Neural cell (in vitro differentiated cells): Measurements from ENCODE around the gene PNPLA7.
"Not testable (repeated sequence)": the region's sequence is repeated elsewhere in the genome, so short reads cannot be mapped to it uniquely, and the experiment has no call there.

Experiments
- CTCF ChIP-seq: fragments of 450-650 bp; IDR thresholded peaks from 2 replicates; pipeline ENCODE4 v1.5.1; 2014; ENCODE audit warnings: antibody characterized with exemption, mild to moderate bottlenecking, moderate library complexity; ENCODE audit not compliant: poor library complexity, severe bottlenecking
- EP300 ChIP-seq: fragments of 450-650 bp; conservative IDR thresholded peaks from 2 replicates; pipeline ENCODE4 v1.6.1; 2014; ENCODE audit warnings: antibody characterized with exemption, mild to moderate bottlenecking, moderate library complexity; ENCODE audit not compliant: poor library complexity, severe bottlenecking
- EZH2 ChIP-seq: fragments of 200-600, 300-800 bp; shearing (Covaris generic), sonication (generic); IDR thresholded peaks from 2 replicates; pipeline ENCODE4 v1.6.1; 2014; ENCODE audit warnings: antibody characterized with exemption, low read length, borderline replicate concordance, mild to moderate bottlenecking; ENCODE audit not compliant: insufficient read depth, poor library complexity, severe bottlenecking
- MXI1 ChIP-seq: fragments of 450-650 bp; conservative IDR thresholded peaks from 2 replicates; pipeline ENCODE4 v1.6.1; 2014; ENCODE audit warnings: antibody characterized with exemption, mild to moderate bottlenecking; ENCODE audit not compliant: poor library complexity, severe bottlenecking
- POLR2AphosphoS5 ChIP-seq: IDR thresholded peaks from 2 replicates; pipeline ENCODE4 v1.6.1; 2012
- REST ChIP-seq: IDR thresholded peaks from 2 replicates; pipeline ENCODE4 v1.6.1; 2012; ENCODE audit warnings: borderline replicate concordance
- TAF1 ChIP-seq: IDR thresholded peaks from 2 replicates; pipeline ENCODE4 v1.6.1; 2012; ENCODE audit warnings: low read depth

GRCh38 chr9:137513136-137513535 is 37.1 kb downstream of the PNPLA7 start:
- TF ChIP-seq CTCF, EZH2, TAF1, POLR2AphosphoS5, MXI1, EP300, REST: not testable (repeated sequence)
